GM18519 (cell line): Measurements from ENCODE around the gene CNOT9.
"Not testable (repeated sequence)": the region's sequence is repeated elsewhere in the genome, so short reads cannot be mapped to it uniquely, and the experiment has no call there.

Experiments used
- ATAC-seq: cut with Tn5 transposase; IDR thresholded peaks from one replicate; pipeline ENCODE4 v1.9.1; 2021; ENCODE audit warnings: mild to moderate bottlenecking, moderate library complexity; ENCODE audit not compliant: unreplicated experiment, low FRiP score

Gene CNOT9

DNA sequence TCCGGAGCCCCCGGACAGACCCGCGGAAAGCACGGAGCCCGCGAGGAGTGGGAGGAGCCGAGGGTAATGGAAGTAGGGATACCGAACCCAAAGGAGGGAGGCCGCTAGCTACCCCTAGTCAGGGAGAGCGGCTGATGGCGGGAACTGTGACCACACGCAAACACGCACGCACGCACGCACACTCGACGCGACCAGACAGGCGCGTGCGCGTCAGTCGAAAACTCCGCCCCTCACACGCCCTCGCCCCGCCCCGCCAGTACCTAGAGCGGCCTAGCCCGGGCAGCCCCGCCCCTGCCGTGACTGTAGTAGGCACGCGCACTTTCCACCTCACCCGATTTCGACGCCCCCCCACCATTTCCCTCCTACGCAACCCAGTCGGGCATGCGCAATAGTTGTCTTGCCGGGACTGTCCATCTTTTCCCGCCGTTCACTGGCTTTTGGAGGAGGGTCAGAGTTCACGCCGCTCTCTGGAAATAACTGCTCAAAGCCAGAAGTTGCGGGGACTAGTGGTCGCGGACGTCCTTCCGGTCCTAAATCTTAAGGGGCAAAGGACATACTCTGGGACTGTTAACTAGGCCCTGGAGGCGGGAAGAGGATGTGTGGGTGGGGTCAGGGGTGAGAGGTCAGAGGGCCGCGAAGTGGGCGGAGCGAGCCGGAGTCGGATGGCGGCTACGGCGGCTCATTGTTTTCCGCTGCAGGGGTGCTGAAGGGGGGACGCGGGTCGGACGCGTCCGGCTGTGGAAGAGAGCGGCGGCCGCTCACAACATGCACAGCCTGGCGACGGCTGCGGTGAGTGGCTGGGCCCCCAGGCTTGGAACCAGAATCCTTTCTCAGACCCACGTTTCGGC lies at the start of gene CNOT9, which contains the start of gene USP37:
CNOT9 (plus strand) TSS at position 650 of the 848 bp plus-strand sequence; CDS start at position 766, 116 bp downstream.
USP37 (minus strand) TSS at position 162 of the 848 bp plus-strand sequence. CDS start 9,698 bp downstream, outside the sequence.
- peak; percentile 41 for ATAC-seq

DNA sequence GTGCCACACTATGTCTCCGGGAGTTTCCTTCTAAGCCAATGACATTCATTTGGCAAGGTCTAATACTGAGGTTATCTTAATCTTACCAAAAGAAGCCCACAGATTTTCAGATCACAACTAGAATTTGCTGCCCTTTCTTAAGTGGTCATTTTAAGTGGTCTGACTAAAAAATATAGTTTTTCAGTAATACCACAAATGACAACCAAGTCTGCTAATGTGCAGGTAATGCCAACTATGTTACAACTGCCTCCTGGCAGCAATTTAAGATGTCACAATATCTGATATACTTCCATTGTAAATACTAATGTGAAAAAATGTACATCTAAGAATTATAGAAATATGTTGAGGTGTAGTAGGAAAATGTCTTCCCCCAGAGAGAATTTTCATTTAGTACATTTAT lies 49.8 kb upstream of the CNOT9 start:
- ATAC-seq = no peak

DNA sequence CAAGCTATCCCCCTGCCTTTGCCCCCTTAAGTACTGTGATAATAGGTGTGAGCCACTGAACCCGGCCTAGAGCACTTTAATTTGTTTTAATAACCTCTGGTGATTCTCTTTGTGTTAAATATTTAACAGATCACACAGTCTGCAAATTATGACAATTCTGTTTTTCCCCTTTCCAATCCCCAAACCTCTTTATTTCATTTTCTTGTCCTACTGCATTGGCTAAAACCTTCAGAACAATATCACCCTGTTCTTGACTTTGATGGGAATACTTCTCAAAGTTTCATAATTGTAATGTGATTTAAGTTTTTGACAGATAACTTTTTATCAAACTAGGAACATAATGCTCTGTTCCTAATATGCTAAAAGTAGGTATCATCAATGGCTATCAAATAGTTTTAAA lies 45.0 kb upstream of the CNOT9 start:
- no peak for ATAC-seq

- not testable (repeated sequence) for ATAC-seq
Observed at GRCh38 chr2:218528409-218528808, 40.2 kb upstream of the CNOT9 start.

GRCh38 chr2:218529990-218530389 lies 38.6 kb upstream of the CNOT9 start:
- ATAC-seq = no peak

- no peak for ATAC-seq
Observed at GRCh38 chr2:218536804-218537494, 31.7 kb upstream of the CNOT9 start.

DNA sequence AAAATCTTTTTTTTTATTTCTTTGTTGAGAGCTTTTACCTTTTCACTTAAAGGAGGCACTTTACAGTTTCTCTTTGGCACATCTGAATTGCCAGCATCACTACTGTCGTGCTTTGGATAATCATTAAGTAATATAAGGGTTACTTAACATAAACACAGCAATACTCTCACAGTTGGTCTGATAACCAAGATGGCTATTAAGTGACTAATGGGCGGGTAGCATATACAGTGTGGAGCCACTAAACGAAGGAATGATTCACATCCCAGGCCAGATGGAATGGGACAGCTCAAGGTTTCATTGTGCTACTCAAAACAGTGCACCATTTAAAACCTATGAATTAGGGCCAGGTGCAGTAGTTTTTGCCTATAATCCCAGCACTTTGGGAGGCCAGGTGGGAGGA lies 28.6 kb upstream of the CNOT9 start:
- ATAC-seq = no peak

GRCh38 chr2:218546012-218546411 lies 22.6 kb upstream of the CNOT9 start:
- ATAC-seq = no peak

DNA sequence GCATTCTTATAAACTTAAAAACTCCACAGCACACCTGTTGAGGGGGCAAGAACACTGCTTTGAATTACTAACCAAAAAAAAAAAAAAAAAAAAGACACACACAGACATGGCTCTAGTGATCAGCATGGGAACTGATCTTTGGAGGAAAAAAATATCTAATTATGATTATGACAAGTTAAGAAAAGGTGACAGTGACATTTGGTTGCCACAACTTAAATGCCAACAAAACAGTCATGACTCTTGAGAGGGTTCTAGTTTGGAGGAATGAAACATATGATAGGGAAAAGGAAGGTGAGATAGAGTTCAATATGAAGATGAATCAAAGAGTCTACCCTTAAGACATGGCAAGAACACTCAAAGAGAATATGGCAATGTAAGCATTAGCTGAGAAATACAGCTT lies 21.1 kb upstream of the CNOT9 start:
- ATAC-seq = no peak

DNA sequence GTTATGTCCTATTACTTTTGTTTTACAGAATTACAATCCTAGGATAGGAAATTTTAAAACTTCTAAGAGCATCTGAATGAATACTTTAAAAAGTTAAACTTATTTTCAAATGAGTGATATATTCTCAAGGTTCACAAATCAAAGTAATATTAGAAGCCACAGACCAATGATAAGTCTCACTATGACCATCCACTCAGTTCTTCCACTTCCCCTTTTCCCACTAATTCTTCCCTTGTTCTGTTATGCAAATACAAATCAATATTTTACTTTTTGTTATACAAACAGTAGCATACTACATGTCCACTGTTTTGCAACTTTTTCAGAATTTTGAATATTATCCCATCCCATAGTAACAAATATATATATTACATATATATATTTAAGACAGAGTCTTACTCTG lies 20.7 kb upstream of the CNOT9 start:
- ATAC-seq = no peak

DNA sequence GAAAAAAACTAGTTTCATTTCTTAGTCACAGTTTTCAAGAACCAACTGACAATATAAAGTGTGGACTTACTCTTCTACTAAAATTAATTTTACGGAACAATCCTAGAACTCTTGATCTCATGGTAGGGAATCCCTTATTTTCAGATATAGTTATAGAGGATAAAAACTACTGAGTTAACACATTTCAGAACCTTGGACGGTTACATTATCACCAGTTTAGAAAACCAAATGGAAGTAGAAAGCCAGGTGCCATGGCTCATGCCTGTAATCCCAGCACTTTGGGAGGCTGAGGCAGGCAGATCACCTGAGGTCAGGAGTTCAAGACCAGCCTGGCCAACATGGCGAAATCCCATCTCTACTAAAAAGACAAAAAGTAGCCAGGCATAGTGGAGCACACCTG lies 14.4 kb upstream of the CNOT9 start:
- ATAC-seq = not testable (repeated sequence)

DNA sequence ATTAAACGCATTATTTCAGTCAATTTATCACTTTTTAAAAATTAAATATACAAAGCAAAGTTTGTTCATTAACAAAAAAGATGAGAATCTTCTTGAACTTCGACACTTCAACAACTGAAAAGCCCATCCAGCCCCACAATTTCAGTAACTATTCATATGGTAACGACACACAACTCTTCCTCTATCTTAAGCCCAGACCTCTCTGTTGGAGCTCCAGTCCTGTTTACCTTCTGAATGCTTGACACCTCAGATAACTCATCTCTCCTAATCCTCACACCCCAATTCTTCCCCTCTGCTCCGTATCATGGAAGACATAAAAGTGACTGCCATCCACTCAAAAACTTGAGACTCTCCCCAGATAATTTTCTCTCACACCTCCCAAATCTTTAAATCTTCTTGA lies 13.1 kb upstream of the CNOT9 start:
- ATAC-seq = no peak

- no peak for ATAC-seq
Observed at GRCh38 chr2:218557941-218558340, 10.7 kb upstream of the CNOT9 start.

DNA sequence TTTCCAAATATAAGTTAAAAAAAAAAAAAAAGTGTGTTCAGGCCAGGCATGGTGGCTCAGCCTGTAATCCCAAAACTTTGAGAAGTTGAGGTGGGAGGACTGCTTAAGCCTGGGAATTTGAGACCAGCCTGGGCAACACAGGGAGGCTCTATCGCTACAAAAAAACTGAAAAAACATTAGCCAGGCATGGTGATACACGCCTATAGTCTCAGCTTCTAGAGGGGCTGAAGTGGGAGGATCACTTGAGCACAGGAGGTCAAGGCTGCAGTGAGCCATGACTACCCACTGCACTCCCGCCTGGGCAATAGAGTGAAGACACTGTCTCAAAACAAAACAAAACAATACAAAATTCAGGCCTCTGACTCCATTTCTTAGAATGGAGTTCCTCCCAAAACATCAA lies 9.7 kb upstream of the CNOT9 start:
- no peak for ATAC-seq

DNA sequence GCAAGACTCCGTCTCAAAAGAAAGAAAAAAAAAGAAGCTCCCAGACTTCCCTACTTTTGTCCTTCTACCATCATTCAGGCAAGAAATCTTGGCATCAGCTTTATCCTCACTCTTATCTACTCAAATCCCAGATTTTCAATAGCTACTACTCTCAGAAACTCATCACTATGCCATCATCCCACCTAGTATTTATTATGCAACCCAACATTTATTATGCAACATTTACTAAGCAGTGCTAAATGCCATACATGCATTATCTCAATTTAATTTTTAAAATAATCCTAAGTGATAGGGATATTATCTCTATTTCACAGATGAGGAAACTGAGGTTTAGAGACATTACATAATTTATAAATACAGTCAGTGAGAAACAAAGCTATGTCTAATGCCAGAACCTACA lies 4.6 kb upstream of the CNOT9 start:
- ATAC-seq = no peak

DNA sequence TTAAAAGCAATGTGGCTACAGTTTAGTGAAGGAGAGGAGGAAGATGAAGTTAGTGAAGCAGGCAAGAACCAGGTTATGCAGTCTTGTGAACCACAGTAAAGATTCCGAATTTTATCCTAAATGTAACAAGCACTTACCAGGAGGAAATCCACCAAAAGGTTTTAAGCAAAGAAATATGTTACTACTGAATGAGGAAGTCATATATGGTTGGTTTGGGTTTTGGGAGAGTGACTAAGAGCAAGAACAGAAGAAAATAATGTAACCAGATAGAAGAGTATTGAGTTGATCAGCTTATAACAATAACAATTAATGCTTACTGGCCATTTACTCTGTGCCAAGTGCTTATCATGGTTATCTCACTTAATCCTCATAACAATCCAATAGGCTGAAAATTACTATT lies 2.3 kb upstream of the CNOT9 start:
- ATAC-seq = no peak

DNA sequence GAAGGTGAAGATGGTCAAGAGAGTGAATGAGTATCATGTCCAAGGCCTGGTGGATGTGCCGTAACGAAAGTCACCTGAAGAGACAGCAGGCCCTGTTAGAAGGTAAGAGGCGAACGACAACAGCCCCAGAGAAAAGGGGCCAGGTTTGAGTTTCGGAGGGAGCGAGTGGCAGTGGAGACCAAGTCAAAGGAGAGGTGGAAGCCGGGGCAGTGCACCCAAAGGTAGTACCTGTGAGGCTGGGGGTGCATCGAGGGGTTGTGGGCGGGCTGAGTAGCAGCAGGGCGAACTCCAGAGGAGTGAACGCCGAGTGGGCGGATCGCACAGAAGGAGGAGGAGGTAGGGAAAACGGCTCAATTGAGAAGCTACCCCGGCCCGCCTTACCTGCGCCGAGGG lies 846 bp upstream of the CNOT9 start:
- peak; percentile 22 for ATAC-seq

DNA sequence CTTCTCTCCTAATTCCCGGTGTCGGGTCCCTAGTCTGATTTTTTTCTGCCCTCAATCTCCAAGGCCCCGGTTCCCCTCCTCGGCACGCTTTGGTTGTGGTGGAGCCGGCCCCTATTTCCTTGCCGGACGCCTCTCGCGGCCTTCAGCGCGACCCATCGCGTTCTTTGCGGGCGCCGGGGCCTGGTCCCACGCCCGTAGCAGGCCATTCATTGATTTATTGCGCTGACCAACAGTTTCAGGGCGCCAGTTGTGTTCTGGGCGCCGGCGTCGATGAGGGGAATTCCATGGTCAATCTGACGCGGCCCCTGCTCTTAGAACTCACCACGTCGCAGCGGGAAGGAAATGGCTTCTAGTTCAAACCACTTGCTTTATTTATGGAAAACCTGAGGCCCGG lies 396 bp downstream of the CNOT9 start:
- no peak for ATAC-seq

GRCh38 chr2:218569661-218570500 lies 1.2 kb downstream of the CNOT9 start:
- no peak for ATAC-seq

- no peak for ATAC-seq
Observed at GRCh38 chr2:218570850-218571249, 2.2 kb downstream of the CNOT9 start.

GRCh38 chr2:218576854-218577253 lies 8.2 kb downstream of the CNOT9 start:
- no peak for ATAC-seq
